ENCODE data around the gene ZNF554. TPM values are rescaled to one million over a fixed set of nuclear protein-coding genes. Genes with fewer than 3 reads are reported as not detected.

Gene ZNF554
- polyA plus RNA-seq, 1 experiment: 2.0 TPM

DNA sequence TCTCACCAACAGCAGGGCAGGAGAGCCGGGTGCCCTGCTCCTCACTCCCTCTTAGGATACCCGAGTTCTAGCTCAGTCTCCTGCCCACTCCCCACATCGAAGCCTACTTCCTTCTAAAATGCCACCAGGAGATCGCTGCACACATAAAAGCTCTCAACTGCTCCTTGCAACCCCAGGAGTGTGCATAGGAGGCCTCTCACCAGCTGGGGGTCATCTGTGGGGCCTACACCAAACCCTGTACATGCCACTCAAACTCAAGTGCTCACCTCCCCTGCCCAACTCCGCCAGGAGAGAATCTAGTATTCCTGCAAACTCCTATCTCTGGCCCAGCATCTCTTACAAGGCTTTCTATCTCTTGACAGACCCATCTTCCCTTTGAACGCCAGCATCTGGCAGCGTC lies 39.4 kb upstream of the ZNF554 start:
- Histone ChIP-seq H3K27ac (ENCODE audit: low read depth, low read length) (no peak overlapping the region), H3K9me3 (ENCODE audit: control insufficient read depth, insufficient read depth, low read length) (peaks cover 5% of the 10 kb centered on the region), H3K4me3 (ENCODE audit: low read depth, low read length) (no peak overlapping the region), H3K27me3 (ENCODE audit: control insufficient read depth, insufficient read depth, low read length) (no peaks in the 10 kb centered on the region)
- no peak for DNase-seq (ENCODE audit: low read depth, low spot score)
- TF ChIP-seq, protein P1, sequence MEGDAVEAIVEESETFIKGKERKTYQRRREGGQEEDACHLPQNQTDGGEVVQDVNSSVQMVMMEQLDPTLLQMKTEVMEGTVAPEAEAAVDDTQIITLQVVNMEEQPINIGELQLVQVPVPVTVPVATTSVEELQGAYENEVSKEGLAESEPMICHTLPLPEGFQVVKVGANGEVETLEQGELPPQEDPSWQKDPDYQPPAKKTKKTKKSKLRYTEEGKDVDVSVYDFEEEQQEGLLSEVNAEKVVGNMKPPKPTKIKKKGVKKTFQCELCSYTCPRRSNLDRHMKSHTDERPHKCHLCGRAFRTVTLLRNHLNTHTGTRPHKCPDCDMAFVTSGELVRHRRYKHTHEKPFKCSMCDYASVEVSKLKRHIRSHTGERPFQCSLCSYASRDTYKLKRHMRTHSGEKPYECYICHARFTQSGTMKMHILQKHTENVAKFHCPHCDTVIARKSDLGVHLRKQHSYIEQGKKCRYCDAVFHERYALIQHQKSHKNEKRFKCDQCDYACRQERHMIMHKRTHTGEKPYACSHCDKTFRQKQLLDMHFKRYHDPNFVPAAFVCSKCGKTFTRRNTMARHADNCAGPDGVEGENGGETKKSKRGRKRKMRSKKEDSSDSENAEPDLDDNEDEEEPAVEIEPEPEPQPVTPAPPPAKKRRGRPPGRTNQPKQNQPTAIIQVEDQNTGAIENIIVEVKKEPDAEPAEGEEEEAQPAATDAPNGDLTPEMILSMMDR (IDR thresholded peaks at IDR 0.05; ENCODE audit: low read depth, low read length): no peak
- ChIA-PET CTCF (no interaction called here), POLR2A (no interaction called here)

DNA sequence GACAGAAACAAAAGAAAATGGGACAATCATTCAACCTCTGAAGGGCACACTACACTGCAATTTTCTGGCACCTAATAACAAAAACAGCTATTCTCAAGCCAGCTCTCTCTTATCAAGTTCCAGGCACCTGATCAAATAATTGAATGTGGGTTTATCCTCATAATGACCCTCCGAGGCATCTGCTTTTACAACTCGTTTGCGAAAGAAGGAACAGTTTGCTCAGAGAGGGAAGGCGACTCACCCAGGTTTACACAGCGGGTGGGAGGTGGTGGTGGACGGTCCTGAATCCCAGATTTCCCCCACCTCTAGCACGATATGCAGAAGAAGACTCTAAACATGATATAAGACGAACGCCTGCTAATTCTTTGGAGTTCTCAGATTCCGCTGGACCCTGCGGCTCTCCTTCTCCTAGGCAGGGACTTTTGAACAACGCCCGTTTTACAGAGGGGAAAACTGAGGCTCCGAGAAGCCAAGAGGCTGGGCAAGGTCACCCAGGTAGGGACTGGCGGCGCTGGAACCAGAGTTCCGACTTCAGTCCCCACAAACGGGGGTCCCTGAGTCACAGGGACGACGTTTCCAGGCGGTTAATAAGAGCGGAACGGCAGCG lies 37.2 kb upstream of the ZNF554 start:
- ChIA-PET CTCF (no interaction called here), POLR2A (no interaction called here)
- peak overlapping the region; percentile 75 for H3K27ac ChIP-seq (ENCODE audit: low read depth, low read length)
- no peaks in the 10 kb centered on the region for H3K27me3 ChIP-seq (ENCODE audit: control insufficient read depth, insufficient read depth, low read length)
- peaks cover 5% of the 10 kb centered on the region; the same call in 1 of the 2 replicates for H3K9me3 ChIP-seq (ENCODE audit: control insufficient read depth, insufficient read depth, low read length)
- H3K4me3 ChIP-seq (ENCODE audit: low read depth, low read length): peak overlapping the region; percentile 99
- TF ChIP-seq, protein P1 (IDR thresholded peaks at IDR 0.05; ENCODE audit: low read depth, low read length): no peak
- no peak for DNase-seq (ENCODE audit: low read depth, low spot score)

DNA sequence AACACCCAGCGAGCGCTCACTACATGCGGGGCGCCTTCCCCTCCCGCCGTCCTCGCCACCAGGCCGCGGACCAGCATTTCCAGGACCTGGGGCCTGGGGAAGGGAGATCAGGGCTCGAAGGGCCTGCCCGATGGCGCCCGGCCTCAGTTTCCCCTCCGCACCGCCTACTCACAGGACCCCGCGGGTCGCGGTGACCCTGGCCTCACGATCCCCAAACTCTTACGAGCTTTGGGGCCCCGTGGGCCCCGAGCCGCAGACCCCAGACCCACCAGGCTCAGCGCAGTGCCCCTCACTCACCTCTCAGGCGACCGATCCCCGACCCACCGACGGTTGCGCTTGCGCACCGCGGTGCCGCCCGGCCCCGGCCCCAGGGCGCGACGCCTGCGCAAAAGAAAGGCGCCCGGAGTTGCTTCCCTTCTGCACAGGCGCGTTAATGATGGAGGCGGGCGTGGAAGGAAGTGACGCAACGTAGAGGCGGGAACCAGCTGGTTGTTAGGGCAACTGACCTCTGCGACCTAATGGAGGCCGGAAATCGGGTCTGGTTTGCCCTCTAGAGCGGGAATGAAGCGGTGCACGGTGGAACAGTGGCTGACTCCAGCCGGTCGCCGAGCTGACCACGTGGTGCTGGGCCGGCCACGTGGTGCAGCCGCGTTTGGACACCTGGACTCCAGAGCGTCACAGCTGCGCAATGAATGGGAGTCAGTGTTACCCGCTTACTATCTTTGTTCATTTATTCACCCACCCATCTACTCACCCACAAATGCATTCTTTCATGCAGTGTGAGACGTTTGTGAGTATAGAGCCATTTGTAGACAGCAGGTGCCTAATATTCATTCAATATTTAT lies 36.5 kb upstream of the ZNF554 start, which contains the start of gene SGTA:
SGTA (minus strand) TSS at position 338 of the 845 bp plus-strand sequence. CDS start 14,205 bp downstream, outside the sequence.
- POLR2A ChIA-PET: interaction anchor here (0.5 to 0.9 kb wide), 2 partner anchors 60 to 624 kb away, joined by 3 read pairs; no protein-coding TSS in a partner anchor
- CTCF ChIA-PET: interaction anchor here (1.0 kb wide), 1 partner anchor 12 kb away, joined by 3 read pairs; no protein-coding TSS in a partner anchor
- Histone ChIP-seq H3K27me3 (ENCODE audit: control insufficient read depth, insufficient read depth, low read length) (no peaks in the 10 kb centered on the region), H3K9me3 (ENCODE audit: control insufficient read depth, insufficient read depth, low read length) (peaks cover 5% of the 10 kb centered on the region; the same call in 1 of the 2 replicates), H3K4me3 (ENCODE audit: low read depth, low read length) (peak within 1 kb of the TSS; percentile 99), H3K27ac (ENCODE audit: low read depth, low read length) (peak within 1 kb of the TSS; percentile 75)
- DNase-seq (ENCODE audit: low read depth, low spot score): peak; percentile 98
- TF ChIP-seq, protein P1 (IDR thresholded peaks at IDR 0.05; ENCODE audit: low read depth, low read length): peak; percentile 53

DNA sequence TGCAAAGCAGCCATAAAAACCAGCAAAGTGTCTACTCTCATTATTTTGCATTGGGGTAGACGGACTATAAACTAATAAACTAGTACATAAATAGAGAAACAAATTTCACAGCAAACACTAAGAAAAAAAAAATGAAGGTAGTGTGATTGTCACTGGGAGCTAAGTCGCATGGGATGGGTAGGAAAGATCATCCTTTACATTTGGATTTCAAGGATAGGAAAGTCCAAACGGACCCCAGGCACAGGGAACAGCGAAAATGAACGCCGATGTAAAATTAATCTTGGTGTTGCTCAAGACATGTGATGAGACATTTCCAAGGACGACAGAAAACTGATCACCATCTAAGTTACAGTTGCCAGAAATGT lies 35.9 kb upstream of the ZNF554 start:
- Histone ChIP-seq H3K4me3 (ENCODE audit: low read depth, low read length) (peak overlapping the region; percentile 40), H3K27me3 (ENCODE audit: control insufficient read depth, insufficient read depth, low read length) (no peaks in the 10 kb centered on the region), H3K27ac (ENCODE audit: low read depth, low read length) (peak overlapping the region; percentile 73), H3K9me3 (ENCODE audit: control insufficient read depth, insufficient read depth, low read length) (peaks cover 5% of the 10 kb centered on the region; the same call in 1 of the 2 replicates)
- TF ChIP-seq, protein P1 (IDR thresholded peaks at IDR 0.05; ENCODE audit: low read depth, low read length): no peak
- ChIA-PET CTCF (interaction anchor here (1.0 kb wide), 1 partner anchor 13 kb away, joined by 3 read pairs; no protein-coding TSS in a partner anchor), POLR2A (interaction anchor here (0.5 to 0.9 kb wide), 2 partner anchors 61 to 625 kb away, joined by 3 read pairs; no protein-coding TSS in a partner anchor)
- DNase-seq (ENCODE audit: low read depth, low spot score): no peak

All from AG04450 (cell line).